ENCODE results near the gene FXYD4. TPM values are rescaled to one million over a fixed set of nuclear protein-coding genes. Genes with fewer than 3 reads are reported as not detected.
A peak's percentile ranks its signal among the peaks of the same experiment; 100 is the strongest.

The FXYD4 gene
- total RNA-seq, 1 experiment from 2014 or later: not detected

GRCh38 chr10:43407148-43407575, 35.7 kb downstream of the FXYD4 start (continued):
- TF ChIP-seq STAT6 (CRISPR knock-in tag; conservative IDR thresholded peaks at IDR 0.05; ENCODE audit: low read depth) (no peak), ZNF138 (CRISPR knock-in tag; conservative IDR thresholded peaks at IDR 0.05) (no peak), CTCF (IDR thresholded peaks at IDR 0.05) (no peak), MYBL2 (CRISPR knock-in tag; IDR thresholded peaks at IDR 0.05) (no peak), GRHL2 (CRISPR knock-in tag; IDR thresholded peaks at IDR 0.05; ENCODE audit: insufficient replicate concordance, severe bottlenecking) (no peak), SMAD3 (CRISPR knock-in tag; IDR thresholded peaks at IDR 0.05; ENCODE audit: borderline replicate concordance) (no peak), ZNF396 (CRISPR knock-in tag; IDR thresholded peaks at IDR 0.05; ENCODE audit: borderline replicate concordance) (no peak)

- peak; percentile 3; the same call in 1 of the 2 replicates for ATAC-seq
- CTCF ChIA-PET: interaction anchor here (0.8 to 1.8 kb wide), 4 partner anchors 10 to 206 kb away, joined by 3 to 14 read pairs (median 4); no protein-coding TSS in a partner anchor
- H3K36me3 Mint-ChIP-seq: no peaks in the 10 kb centered on the region
Measured at GRCh38 chr10:43407576-43408330, 36.3 kb downstream of the FXYD4 start.

More at GRCh38 chr10:43407576-43408330, 36.3 kb downstream of the FXYD4 start:
- Mint-ChIP-seq H3K27ac (peak overlapping the region; percentile 96), H3K4me3 (peak overlapping the region; percentile 92), H3K9me3 (no peaks in the 10 kb centered on the region), H3K4me1 (peaks cover 45% of the 10 kb centered on the region), H3K27me3 (ENCODE audit: low read depth) (no peaks in the 10 kb centered on the region)
- POLR2A ChIA-PET: interaction anchor here (0.6 to 1.8 kb wide), 4 partner anchors 10 to 29 kb away, joined by 4 to 19 read pairs (median 6); partner anchors contain the start of gene ZNF487
- DNase-seq (ENCODE audit: low spot score): peak; percentile 58
- no peak for TF ChIP-seq ESRRA (CRISPR knock-in tag; IDR thresholded peaks at IDR 0.05; ENCODE audit: borderline replicate concordance)
- TF ChIP-seq TEAD1 (CRISPR knock-in tag; IDR thresholded peaks at IDR 0.05): no peak
- TF ChIP-seq E2F5 (CRISPR knock-in tag; IDR thresholded peaks at IDR 0.05): 0 out of 2 replicates have a peak, but pooled peaks have one; percentile 26
- peak; percentile 59; the same call in 1 of the 2 replicates for TF ChIP-seq USF1 (CRISPR knock-in tag; IDR thresholded peaks at IDR 0.05)
- TF ChIP-seq GTF2I (CRISPR knock-in tag; conservative IDR thresholded peaks at IDR 0.05): peak; percentile 54; the same call in 1 of the 2 replicates
- peak; percentile 10; the same call in 1 of the 2 replicates for TF ChIP-seq ETV6 (CRISPR knock-in tag; IDR thresholded peaks at IDR 0.05)
- TF ChIP-seq MAX (CRISPR knock-in tag; IDR thresholded peaks at IDR 0.05): peak; percentile 41; the same call in 1 of the 2 replicates
- TF ChIP-seq ZNF263 (CRISPR knock-in tag; IDR thresholded peaks at IDR 0.05; ENCODE audit: low read depth): no peak
- TF ChIP-seq JUN (CRISPR knock-in tag; IDR thresholded peaks at IDR 0.05): no peak
- TF ChIP-seq ZNF121 (CRISPR knock-in tag; IDR thresholded peaks at IDR 0.05): peak; percentile 71; the same call in 1 of the 2 replicates
- TF ChIP-seq ZNF423 (CRISPR knock-in tag; IDR thresholded peaks at IDR 0.05): peak; percentile 52; the same call in 1 of the 2 replicates
- TF ChIP-seq USF2 (CRISPR knock-in tag; IDR thresholded peaks at IDR 0.05): peak; percentile 41; the same call in 1 of the 2 replicates
- TF ChIP-seq NR1H2 (CRISPR knock-in tag; IDR thresholded peaks at IDR 0.05): no peak

Measured in WTC11 (cell line).